OCI-LY1 (cell line): ENCODE data around the gene TBX5.

Experiments
- H2AFZ ChIP-seq: fragments of 200-600 bp; sonication (generic), shearing (Covaris generic); 2 replicates; pipeline ENCODE4 v1.6.0; 2014; ENCODE audit warnings: antibody characterized with exemption, mild to moderate bottlenecking, low read length
- H3F3A ChIP-seq: fragments of 200-600 bp; sonication (generic), shearing (Covaris generic); 2 replicates; pipeline ENCODE4 v1.6.0; 2014; ENCODE audit warnings: mild to moderate bottlenecking, antibody characterized with exemption, low read length, moderate library complexity; ENCODE audit not compliant: insufficient read depth
- H3K27ac ChIP-seq: fragments of 200-600 bp; sonication (generic); 2 replicates; pipeline ENCODE4 v1.5.1; 2014; ENCODE audit warnings: low read length, mixed run types, mild to moderate bottlenecking, low read depth; ENCODE audit not compliant: poor library complexity, severe bottlenecking
- H3K27me3 ChIP-seq: fragments of 200-600 bp; sonication (generic); 2 replicates; pipeline ENCODE4 v1.6.0; 2014; ENCODE audit warnings: antibody characterized with exemption, mild to moderate bottlenecking, low read length, moderate library complexity; ENCODE audit not compliant: insufficient read depth
- H3K36me3 ChIP-seq: fragments of 200-600 bp; sonication (generic); 2 replicates; pipeline ENCODE4 v1.6.1; 2014; ENCODE audit warnings: mild to moderate bottlenecking, antibody characterized with exemption, low read length, moderate library complexity, mixed read lengths; ENCODE audit not compliant: insufficient read depth
- H3K4me1 ChIP-seq: fragments of 200-600 bp; sonication (generic); 2 replicates; pipeline ENCODE4 v1.5.1; 2014; ENCODE audit warnings: mild to moderate bottlenecking, low read length, moderate library complexity; ENCODE audit not compliant: insufficient read depth, severe bottlenecking
- H3K4me2 ChIP-seq: fragments of 200-600 bp; sonication (generic), shearing (Covaris generic); 2 replicates; pipeline ENCODE4 v1.6.1; 2014; ENCODE audit warnings: low read length
- H3K4me3 ChIP-seq: fragments of 200-600 bp; sonication (generic); 2 replicates; pipeline ENCODE4 v1.5.1; 2014; ENCODE audit warnings: low read length, low read depth, mild to moderate bottlenecking, mixed read lengths; ENCODE audit not compliant: poor library complexity, severe bottlenecking
- H3K79me2 ChIP-seq: fragments of 200-600 bp; shearing (Covaris generic); 2 replicates; pipeline ENCODE4 v1.6.1; 2016; ENCODE audit warnings: mixed run types, low read length, mixed read lengths; ENCODE audit not compliant: insufficient read depth
- H3K9ac ChIP-seq: fragments of 200-600 bp; sonication (generic), shearing (Covaris generic); 2 replicates; pipeline ENCODE4 v1.6.1; 2014; ENCODE audit warnings: mild to moderate bottlenecking, low read length, mixed read lengths
- H3K9me2 ChIP-seq: fragments of 200-600 bp; sonication (generic), shearing (Covaris generic); 2 replicates; pipeline ENCODE4 v1.6.1; 2014; ENCODE audit warnings: low read depth, mild to moderate bottlenecking, low read length, mixed read lengths
- H3K9me3 ChIP-seq: fragments of 200-600 bp; shearing (Covaris generic); 2 replicates; pipeline ENCODE4 v1.6.1; 2014; ENCODE audit warnings: low read length, mixed read lengths
- H4K20me1 ChIP-seq: fragments of 200-600 bp; sonication (generic), shearing (Covaris generic); 2 replicates; pipeline ENCODE4 v1.6.0; 2016; ENCODE audit warnings: mild to moderate bottlenecking, low read length; ENCODE audit not compliant: insufficient read depth
- EZH2 ChIP-seq: fragments of 200-600 bp; sonication (generic), shearing (Covaris generic); IDR thresholded peaks from 2 replicates; pipeline ENCODE4 v1.8.0; 2017; ENCODE audit warnings: borderline replicate concordance, mixed run types, mild to moderate bottlenecking, antibody characterized with exemption, low read length, moderate library complexity, mixed read lengths
- TF ChIP-seq, protein P1 (sequence below): fragments of 200-600 bp; sonication (generic), shearing (Covaris generic); IDR thresholded peaks from 2 replicates; pipeline ENCODE4 v1.5.1; 2017; ENCODE audit warnings: mild to moderate bottlenecking, antibody characterized with exemption, low read length, moderate library complexity, mixed read lengths

TBX5 gene

GRCh38 chr12:114400925-114401324 is 5.0 kb downstream of the TBX5 start:
- Histone ChIP-seq H4K20me1 (no peaks in the 10 kb centered on the region), H3K9ac (no peak overlapping the region)

DNA sequence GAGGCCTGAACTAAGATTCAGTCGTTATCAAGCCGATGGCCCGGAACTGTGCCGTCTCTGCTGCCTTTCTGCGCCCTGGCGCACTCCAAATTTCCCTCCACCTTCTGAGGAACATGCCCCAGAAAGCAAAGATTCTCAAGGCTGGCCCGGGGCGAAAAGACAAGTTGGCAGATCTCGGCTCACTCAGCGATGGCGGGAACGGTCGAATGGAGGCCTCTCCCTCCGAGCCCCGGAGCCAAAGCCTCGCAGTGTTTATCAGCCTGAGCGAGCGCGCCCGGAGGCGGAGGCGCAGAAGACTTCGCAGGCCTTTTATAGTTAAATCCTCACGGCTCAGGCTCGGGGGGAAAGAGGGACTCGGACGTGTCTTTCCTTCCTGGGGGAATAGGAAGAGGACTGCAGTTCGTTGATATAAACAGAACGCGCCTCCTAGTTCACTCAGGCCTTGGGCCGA is 5.6 kb downstream of the TBX5 start:
- Histone ChIP-seq H2AFZ (no peak overlapping the region), H3F3A (no peaks in the 10 kb centered on the region), H4K20me1 (no peaks in the 10 kb centered on the region), H3K27ac (no peak overlapping the region), H3K9ac (no peak overlapping the region), H3K79me2 (no peaks in the 10 kb centered on the region), H3K4me1 (no peaks in the 10 kb centered on the region), H3K4me3 (no peak overlapping the region), H3K4me2 (no peak overlapping the region), H3K36me3 (no peaks in the 10 kb centered on the region), H3K9me2 (no peaks in the 10 kb centered on the region), H3K9me3 (no peaks in the 10 kb centered on the region), H3K27me3 (no peaks in the 10 kb centered on the region; the same call in 1 of the 2 replicates)
- TF ChIP-seq, protein P1, sequence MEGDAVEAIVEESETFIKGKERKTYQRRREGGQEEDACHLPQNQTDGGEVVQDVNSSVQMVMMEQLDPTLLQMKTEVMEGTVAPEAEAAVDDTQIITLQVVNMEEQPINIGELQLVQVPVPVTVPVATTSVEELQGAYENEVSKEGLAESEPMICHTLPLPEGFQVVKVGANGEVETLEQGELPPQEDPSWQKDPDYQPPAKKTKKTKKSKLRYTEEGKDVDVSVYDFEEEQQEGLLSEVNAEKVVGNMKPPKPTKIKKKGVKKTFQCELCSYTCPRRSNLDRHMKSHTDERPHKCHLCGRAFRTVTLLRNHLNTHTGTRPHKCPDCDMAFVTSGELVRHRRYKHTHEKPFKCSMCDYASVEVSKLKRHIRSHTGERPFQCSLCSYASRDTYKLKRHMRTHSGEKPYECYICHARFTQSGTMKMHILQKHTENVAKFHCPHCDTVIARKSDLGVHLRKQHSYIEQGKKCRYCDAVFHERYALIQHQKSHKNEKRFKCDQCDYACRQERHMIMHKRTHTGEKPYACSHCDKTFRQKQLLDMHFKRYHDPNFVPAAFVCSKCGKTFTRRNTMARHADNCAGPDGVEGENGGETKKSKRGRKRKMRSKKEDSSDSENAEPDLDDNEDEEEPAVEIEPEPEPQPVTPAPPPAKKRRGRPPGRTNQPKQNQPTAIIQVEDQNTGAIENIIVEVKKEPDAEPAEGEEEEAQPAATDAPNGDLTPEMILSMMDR, result no peak
- no peak for TF ChIP-seq EZH2

More at GRCh38 chr12:114400925-114401324, 5.0 kb downstream of the TBX5 start:
- TF ChIP-seq EZH2, result no peak
- TF ChIP-seq, protein P1, result no peak
- Histone ChIP-seq H3K27ac (no peak overlapping the region), H3K4me3 (no peak overlapping the region), H3K4me1 (no peaks in the 10 kb centered on the region), H3K4me2 (no peak overlapping the region), H3F3A (no peaks in the 10 kb centered on the region), H3K9me3 (no peaks in the 10 kb centered on the region), H3K9me2 (no peaks in the 10 kb centered on the region), H3K79me2 (no peaks in the 10 kb centered on the region), H3K27me3 (no peaks in the 10 kb centered on the region; the same call in 1 of the 2 replicates), H2AFZ (no peak overlapping the region), H3K36me3 (no peaks in the 10 kb centered on the region)

GRCh38 chr12:114399664-114400211 is 6.2 kb downstream of the TBX5 start:
- Histone ChIP-seq H3K9ac (no peak overlapping the region), H3K36me3 (no peaks in the 10 kb centered on the region), H3K79me2 (no peaks in the 10 kb centered on the region), H3K4me2 (no peak overlapping the region), H3K4me3 (no peak overlapping the region), H3K27ac (no peak overlapping the region), H3K9me2 (no peaks in the 10 kb centered on the region), H3K27me3 (no peaks in the 10 kb centered on the region; the same call in 1 of the 2 replicates), H3K4me1 (no peaks in the 10 kb centered on the region), H2AFZ (no peak overlapping the region), H3F3A (no peaks in the 10 kb centered on the region), H3K9me3 (no peaks in the 10 kb centered on the region), H4K20me1 (no peaks in the 10 kb centered on the region)
- TF ChIP-seq EZH2, result no peak
- TF ChIP-seq, protein P1, result no peak
